Measurements from ENCODE around the gene IGF2BP3.
A peak's percentile ranks its signal among the peaks of the same experiment; 100 is the strongest.
"Not testable (repeated sequence)": the region's sequence is repeated elsewhere in the genome, so short reads cannot be mapped to it uniquely, and the experiment has no call there.

The IGF2BP3 gene

DNA sequence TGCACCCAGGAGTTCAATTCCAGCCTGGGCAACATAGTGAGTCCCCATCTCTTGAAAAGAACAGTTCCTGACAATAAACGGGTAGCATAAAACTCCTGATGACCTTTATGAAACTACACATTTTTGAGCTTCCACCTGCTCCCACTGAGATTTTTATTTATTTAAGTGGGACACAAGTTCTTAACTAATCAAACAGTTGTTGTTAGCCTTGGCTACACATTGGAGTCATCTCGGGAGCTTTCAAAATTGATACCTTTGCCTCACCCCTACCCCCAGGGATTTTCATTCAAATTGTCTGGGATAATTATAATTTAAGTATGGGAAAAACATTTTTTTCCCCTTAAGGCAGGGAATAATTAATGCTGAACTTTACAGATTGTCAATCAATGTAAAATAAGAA is 131.9 kb downstream of the IGF2BP3 start:
- no peak for DNase-seq (ENCODE audit: low spot score)

DNA sequence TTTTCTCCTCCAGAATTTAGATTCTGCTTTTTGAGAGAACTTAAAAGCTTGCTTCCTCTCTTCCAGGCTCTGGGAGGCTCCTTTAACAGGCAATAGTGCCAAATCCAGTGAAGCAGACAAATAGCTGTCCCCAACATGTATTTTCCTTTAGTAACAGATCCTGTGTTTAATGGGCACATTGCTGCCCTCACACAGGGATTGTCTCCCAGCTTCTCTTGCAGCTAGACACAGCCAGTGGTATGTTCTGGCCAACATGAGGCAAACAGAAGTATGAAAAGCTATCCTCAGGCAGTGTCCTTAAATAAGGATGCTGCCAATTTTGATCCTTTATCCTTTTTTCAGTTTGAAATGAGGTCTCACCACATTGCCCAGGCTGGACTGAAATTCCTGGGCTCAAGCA is 132.9 kb downstream of the IGF2BP3 start:
- DNase-seq (ENCODE audit: low spot score): no peak

DNA sequence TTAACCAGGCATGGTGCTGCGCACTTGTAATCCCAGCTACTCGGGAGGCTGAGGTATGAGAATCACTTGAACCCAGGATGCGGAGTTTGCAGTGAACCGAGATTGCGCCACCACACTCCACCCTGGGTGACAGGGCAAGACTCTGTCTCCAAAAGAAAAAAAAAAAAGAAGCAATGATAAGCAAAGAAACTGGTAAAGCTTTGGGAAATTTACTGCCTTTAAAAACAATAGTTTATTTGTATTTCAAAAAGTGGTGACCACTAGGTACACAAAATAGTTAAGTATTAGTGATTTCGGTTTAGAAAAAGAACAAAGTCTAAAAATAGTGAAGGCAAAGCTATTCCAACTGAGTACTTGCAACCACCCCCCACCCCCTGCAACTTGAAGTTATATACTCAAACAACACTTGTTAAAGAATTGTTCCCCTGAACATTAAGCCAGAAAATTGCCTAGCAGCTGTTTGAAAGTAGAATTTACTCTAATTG is 133.4 kb downstream of the IGF2BP3 start:
- DNase-seq (ENCODE audit: low spot score): peak; percentile 58

DNA sequence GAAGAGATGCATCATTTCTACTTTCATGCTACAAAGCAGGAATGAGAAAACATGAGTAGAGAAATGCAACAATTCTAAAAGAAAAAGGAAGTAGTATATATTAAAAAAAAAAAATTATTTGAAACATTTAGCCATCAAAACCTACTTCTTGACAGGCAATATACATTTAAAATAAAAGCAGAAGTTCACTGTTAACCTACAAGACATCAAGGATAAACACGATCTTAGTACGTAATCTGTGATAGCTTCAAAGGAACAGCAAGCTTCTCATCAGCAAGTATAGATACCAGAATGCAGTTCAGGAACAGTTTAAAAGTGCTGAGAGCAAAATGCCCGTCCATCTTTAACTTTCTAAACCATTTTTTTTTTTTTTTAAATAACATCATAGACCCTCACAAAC is 134.2 kb downstream of the IGF2BP3 start:
- no peak for DNase-seq (ENCODE audit: low spot score)

DNA sequence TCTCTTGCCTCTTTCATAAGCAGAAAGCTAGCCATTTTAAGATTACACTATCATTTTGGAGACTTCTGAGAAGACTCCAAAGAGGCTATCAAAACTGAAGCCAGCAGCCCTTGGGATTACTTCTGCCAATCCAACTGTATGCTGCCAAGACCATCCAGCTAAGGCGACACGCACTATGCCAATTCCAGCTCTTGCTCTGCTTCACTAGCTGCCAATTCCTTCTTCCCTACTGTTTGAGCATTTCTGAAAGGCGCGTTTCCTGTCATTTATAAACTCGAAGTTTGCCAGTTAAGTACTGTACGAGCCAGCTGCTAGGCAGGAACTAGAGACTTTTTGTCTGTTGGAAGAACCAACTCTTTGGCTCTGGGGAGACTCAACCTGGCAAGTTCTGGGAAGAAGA is 134.7 kb downstream of the IGF2BP3 start:
- no peak for DNase-seq (ENCODE audit: low spot score)

DNA sequence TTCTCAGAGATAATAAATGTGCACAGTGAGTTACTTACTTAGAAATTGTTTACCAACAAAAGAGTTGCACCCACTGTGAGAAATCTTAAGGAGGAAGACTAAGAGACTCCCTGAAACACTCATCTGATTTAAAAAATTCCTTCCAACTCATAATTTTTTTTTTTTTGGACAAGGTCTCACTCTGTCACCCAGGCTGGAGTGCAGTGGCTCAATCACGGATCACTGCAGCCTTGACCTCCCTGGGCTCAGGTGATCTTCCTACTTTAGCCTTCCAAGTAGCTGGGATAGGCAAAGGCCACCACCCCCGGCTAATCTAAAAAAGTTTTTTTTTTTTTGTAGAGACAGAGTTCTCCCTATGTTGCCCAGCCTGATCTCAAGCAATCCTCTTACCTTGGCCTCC is 135.2 kb downstream of the IGF2BP3 start:
- DNase-seq (ENCODE audit: low spot score): no peak

DNA sequence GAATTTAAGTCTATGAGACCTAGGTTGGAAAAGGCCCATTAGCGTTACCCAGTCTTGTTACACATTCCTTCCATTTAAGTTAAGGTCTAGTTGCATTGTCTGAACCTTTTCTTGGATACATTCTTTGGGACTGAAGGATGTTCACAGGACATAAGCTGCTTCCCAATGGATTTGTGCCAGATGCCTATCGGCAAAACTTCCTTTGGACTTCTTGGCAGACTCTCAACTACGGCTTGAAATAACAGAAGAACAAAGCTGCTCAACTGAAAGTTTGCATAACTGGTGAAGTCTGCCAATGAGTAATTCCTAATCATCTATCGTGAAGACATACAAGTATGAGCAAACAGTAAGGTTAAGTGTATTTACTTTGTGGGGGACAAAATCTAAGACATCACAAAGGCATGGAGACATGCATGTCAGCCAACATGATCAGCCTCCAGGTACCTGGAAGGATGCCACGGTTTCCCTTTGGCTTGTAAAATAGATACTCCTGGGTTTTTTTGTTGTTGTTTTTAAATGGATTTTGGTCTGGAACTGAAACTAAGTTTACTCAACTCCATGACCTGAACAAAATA is 135.7 kb downstream of the IGF2BP3 start:
- DNase-seq (ENCODE audit: low spot score): peak; percentile 80

DNA sequence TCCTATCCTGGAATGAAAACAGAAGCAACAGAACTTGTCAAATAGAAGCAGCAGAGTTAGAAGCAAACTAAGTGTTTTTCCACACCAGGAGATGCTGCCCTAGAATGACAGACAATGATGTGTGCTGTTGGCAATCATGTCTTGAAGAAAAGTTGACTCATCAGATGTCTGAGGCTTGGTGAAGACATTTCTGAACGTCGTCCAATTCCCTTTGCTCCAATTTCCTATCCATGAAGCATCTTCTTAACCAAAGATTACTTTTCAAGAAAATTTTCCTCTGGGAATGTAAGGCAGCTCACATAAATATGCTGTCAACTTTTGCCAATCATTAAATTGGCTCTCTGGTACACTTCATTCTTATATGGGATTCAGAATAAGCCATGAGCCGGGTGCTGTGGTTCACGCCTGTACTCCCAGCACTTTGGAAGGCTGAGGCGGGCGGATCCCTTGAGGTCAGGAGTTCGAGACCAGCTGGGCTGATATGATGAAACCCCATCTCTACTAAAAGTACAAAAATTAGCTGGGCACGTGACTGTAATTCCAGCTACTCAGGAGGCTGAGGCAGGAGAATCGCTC is 136.5 kb downstream of the IGF2BP3 start:
- DNase-seq (ENCODE audit: low spot score): no peak

DNA sequence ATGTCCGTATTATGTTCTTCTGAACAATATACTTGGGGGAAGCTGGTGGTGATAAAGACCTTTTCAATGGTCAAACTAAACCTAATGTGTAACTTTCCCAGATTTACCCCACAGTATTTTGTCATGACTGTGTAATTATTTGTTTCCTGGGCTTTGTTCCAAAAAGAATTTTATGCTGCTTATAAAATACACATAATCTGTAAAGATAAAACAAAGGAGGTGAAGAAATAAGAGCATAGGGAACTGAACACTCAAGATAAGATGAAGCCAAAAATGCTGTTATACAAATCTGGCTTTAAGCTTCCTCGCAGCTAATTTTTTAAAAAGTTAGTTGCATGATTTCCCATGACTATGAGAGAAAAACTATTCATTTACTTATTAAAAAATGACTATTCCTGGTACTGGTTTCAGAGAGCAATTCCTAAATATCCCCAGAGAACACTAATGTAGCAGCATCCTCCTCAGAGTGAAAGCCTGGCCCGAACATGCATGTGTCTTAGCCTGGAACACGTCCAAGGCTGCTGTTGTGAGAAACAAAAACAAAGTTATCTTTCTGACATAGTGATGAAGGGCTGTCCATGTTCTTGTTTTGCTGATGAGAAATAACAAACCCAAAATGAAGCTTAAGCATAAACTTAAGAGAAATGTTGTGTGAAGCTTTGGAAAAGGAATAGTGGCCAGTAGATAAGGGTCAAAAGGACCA is 137.2 kb downstream of the IGF2BP3 start:
- no peak for DNase-seq (ENCODE audit: low spot score)

DNA sequence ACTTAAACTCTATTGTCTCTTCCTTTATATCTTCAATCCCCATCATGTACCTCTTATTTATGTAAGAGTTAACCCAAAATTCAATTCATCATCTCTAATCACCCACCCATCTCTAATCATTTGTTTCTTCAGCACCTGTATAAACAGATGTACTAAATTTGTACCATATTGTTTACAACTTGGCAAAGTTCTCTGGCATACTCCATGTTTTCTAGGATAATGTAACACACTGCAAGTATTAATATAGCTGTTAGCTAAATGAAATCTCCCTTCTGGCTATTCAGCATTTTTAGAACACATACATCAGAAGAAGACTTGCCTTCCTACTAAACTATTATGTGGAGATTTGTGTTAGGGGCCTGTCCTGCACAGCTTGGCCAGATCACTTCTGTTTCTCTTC is 138.1 kb downstream of the IGF2BP3 start:
- DNase-seq (ENCODE audit: low spot score): no peak

DNA sequence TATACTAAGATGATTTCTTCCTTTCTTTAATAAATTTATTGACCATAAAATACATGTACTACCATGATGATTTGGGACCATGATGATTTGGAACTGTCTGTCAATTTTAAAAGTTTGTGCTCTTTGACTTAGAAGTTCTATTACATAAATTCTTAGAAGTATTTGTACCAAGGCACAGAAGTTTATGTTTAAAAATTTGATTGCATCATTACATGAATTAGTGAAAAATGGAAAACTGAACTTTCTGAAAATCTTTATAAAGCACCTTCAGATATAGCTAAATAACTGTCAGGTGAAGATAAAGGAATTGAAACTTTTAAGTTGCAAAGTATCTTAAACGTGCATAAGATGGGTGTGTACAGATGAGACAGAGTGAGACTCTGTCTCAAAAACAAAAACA is 139.2 kb downstream of the IGF2BP3 start:
- DNase-seq (ENCODE audit: low spot score): no peak

DNA sequence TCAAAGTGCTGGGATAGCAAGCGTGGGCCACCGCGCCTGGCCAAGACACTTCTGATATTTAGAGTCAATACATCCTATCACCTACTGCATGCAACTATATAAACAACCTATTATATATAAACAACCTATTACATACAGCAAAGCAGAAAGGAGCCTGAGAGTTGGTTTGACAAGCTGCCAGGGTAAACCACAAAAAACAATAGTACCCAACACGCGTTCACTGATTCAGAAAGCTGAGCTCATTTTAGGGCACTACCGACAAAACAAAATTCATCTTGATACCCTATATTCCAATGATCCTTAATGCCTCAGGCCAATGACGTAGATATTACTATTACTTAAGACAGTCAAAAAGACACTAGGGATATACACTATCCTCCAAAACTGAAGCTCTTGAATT is 154.9 kb downstream of the IGF2BP3 start:
- no peak for DNase-seq (ENCODE audit: low spot score)

DNA sequence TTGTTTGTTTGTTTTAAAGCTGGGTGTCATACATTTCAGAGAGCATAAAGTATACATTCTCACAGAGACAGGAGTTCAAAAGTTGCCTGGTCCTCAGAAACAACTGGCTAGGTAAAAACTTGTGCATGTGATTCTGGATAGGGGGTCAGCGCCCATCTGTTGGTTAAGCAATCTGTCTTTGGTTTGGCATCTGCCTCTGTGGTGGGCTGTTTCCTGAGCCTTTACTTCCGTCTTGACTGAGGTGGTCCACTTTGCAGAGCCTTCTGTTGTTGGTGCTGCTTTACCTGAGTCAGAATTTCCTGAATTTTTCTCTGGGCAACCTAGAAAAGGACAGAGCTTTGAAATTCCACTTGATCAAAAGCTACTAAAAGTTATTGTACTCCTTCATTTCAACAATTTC is 158.2 kb downstream of the IGF2BP3 start:
- not testable (repeated sequence) for DNase-seq (ENCODE audit: low spot score)

DNA sequence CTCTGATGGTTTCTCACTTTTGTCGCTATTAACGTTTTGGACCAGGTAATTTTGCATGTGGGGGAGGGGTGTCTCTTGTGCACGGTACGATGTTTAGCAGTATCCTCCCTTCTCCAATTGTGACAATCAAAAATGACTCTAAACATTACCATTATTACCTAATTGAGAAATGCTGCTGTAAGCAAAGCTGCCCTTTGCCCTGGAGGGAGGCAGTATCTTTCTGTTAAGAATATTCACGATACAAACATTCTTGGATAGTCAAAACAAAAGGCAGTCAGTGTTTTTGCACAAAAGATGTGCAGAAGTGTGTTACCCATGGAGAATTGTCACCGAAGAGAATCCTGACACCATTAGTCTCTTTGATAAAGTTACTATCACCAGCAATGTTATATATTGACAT is 161.5 kb downstream of the IGF2BP3 start:
- no peak for DNase-seq (ENCODE audit: low spot score)

DNA sequence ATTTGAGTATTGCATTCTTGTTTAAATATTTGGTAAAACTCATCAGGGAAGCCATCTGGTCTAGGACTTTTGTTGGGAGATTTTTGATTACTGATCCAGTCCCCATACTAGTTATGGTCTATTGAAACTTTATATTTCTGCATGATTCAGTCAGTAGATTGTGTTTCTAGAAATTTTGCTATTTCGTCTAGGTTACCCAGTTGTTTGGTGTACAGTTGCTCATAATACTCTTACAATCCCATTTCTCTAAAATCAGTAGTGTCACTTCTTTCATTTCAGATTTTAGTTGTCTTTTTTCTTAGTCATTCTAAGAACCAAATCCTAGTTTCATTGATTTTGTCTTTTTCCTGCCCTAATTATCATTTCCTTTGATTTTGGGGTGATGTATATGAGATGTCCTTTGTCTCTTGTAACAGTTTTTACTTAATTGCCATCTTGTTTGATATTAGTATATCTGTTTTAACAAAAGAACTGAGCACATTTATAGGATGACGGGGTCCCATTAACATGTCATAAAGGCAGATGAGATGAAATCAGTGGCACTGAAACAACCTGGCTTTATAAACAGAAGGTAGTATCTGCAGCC is 163.3 kb downstream of the IGF2BP3 start:
- DNase-seq (ENCODE audit: low spot score): no peak

DNA sequence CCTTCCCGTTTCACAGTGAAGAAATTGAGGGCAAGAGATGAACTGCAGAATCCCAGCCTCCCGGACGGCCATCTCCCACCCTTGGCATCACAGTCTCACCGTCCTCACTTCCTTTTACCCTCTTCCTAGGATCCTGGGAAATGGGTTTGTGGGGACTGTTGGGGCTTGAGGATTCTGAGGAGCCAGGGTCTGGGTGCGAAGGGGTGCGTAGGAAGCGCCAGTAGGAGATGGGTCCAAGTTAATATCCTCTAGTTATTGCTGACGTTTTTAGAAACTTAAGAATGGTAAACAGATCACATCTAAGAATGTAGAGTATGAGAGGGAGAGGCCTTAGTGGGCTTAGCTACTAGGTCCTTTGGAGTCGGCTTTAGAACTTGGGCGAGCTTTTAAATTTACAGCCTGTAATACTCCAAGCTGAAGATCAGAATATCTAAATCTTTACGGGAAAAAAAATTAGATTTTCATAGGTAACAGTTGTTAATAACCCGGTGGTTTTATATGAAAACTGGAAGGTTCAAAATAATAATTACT is 170.5 kb downstream of the IGF2BP3 start:
- DNase-seq (ENCODE audit: low spot score): no peak

DNA sequence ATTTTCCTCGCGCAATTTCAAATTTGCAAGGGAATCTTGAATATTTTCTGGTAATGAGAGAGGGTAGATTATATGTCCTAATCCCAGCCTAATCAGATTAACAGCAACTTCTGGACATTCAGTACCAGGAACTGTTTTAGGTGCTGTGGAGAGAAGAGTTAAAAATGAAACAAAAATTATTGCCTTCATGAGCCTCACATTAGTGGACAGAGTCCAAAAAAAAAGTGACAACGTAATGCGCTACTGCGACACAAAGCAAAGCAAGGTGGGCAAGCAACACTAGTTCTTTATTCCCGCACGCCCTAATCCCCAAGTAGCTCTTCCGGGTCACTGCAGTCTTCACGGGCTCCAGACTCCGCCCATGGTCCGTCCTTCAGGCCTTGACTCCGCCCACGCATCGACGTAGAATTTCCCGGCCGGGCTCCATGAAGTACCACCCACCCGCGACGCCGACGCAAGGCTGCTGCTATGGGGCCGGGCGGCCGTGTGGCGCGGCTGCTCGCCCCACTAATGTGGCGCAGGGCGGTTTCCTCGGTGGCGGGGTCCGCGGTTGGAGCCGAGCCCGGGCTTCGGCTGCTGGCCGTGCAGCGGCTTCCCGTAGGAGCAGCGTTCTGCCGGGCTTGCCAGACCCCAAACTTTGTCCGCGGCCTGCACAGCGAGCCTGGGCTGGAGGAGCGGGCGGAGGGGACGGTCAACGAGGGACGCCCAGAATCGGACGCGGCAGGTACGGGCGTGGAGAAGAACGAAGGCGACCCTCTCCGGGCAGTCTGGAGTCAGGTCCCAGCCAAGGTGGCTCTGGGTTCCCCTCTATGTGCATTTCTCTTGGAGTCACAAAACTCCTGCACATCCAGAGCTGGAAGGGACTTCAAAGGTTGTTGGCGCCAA is 171.2 kb downstream of the IGF2BP3 start, which contains the start of gene MALSU1:
TSS of gene MALSU1 (plus strand) at position 455 of the 885 bp plus-strand sequence. CDS start at position 469, 14 bp downstream.
- DNase-seq (ENCODE audit: low spot score): peak; percentile 92

DNA sequence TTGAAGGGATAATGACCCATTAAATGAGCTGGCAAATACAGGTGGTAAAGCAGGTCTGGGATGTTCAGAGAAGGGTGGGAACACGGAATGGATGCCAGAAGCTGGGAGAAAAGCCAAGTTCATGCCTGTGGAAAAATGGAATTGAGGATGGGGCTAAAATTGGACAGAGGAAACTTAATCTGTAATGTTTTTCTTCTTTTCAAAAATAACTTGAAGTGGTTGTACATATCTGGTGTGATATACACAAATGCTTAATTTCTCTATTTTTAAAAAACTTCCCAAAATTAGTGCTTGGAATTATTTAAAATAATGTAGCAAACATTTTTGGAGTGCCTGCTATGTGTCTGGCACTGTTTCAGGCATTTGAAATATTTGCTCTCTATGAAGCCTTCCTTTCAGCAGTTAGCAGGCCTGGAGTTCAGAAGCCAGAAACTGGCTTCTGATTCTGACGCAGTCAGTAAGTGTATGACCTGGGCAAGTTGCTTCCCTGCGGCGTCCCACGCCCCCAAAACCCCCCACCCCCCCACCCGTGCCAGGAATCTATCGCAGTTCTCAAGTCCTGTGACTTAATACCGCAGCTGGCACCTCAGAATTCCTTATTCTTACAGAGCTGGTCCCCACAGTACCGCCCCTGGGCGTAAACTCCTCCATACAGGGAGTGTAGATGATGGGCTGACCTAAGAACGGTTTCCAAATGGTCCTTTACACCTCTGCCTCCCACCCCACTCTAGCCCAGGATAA is 172.0 kb downstream of the IGF2BP3 start:
- no peak for DNase-seq (ENCODE audit: low spot score)

DNA sequence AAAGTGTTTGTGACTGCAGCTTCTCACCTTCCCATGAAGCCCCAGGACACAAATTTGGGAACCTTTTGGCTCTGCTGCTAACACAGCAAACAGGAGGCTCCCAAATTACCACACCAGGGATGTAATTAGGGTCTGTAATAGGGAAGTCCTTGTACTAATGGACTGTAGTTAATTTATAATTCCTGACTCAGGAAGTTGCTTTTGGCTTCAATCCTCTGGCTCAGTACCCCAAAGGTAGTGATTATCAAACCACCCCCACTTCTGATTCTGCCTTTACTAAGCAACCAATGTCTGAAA is 174.9 kb downstream of the IGF2BP3 start:
- no peak for DNase-seq (ENCODE audit: low spot score)

DNA sequence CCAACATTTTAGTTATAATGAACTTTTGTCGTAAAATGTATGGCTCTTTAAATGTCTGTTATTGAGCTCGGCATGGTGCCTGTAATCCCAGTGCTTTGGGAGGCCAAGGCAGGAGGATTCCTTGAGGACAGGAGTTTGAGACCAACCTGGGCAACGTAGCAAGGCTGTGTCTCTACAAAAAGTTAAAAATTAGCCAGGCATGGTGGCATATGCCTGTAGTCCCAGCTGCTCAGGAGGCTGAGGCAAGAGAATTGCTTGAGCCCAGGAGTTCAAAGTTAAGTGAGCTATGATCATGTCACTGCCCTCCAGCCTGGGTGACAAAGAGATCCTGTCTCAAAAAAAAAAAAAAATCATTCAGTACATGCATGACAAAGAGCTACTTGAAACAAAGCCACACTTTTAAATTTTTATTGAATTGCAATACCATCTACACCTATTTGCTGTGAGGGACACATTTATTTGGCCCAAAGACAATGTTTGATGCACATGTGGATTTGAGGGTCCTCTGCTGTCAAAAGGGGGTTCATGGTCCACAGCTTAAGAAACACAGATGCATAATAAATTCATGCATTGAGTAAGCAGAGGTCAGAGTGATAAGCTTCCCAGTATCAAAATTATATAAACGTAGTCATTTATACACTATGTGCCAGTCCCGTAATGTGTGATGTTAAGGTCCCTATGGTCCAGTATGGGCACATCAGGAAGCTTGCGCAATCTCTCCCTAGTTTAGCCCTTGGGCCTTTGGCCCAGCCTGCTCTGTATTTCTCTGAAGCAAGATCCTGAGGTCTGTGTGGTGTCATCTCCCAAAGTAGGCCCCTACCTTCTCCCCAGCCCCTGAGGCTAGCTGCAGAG is 175.5 kb downstream of the IGF2BP3 start:
- no peak for DNase-seq (ENCODE audit: low spot score)
